SK-N-SH treated with all-trans-retinoic acid at 6 μM for 48 hours (cell line): ENCODE results near the gene EXOSC2.

Source experiments
- ATAC-seq: fragments of 200-7000 bp; cut with Tn5 transposase; 3 replicates; pipeline ENCODE4 v1.9.1; 2020; ENCODE audit warnings: mild to moderate bottlenecking, moderate library complexity
- ARNTL ChIP-seq: fragments of 450-650 bp; formaldehyde crosslinking; IDR thresholded peaks from 2 replicates; pipeline ENCODE4 v1.5.0; 2020; ENCODE audit warnings: low read depth, mild to moderate bottlenecking, moderate library complexity, borderline replicate concordance
- BACH2 ChIP-seq: fragments of 250-450 bp; sonication (Bioruptor Pico); IDR thresholded peaks from 2 replicates; pipeline ENCODE4 v1.9.0; 2021; ENCODE audit warnings: mild to moderate bottlenecking, borderline replicate concordance
- CSDC2 ChIP-seq: fragments of 250-450 bp; sonication (Bioruptor Pico); IDR thresholded peaks from 2 replicates; pipeline ENCODE4 v1.5.0; 2020; ENCODE audit warnings: mild to moderate bottlenecking, moderate library complexity
- ESRRG ChIP-seq: fragments of 250-450 bp; sonication (Bioruptor Pico); IDR thresholded peaks from 2 replicates; pipeline ENCODE4 v1.6.1; 2021; ENCODE audit warnings: mild to moderate bottlenecking
- GLIS3 ChIP-seq: fragments of 250-450 bp; sonication (Bioruptor Pico); IDR thresholded peaks from 2 replicates; pipeline ENCODE4 v1.5.0; 2020; ENCODE audit warnings: mild to moderate bottlenecking, moderate library complexity
- ISL1 ChIP-seq: fragments of 250-450 bp; sonication (Bioruptor Pico); IDR thresholded peaks from 2 replicates; pipeline ENCODE4 v2.1.2; 2022; ENCODE audit warnings: mild to moderate bottlenecking, moderate library complexity
- OSR1 ChIP-seq: fragments of 250-450 bp; sonication (Bioruptor Pico); IDR thresholded peaks from 2 replicates; pipeline ENCODE4 v1.8.0; 2022; ENCODE audit warnings: moderate library complexity, mild to moderate bottlenecking, inconsistent platforms
- PATZ1 ChIP-seq: fragments of 250-450 bp; sonication (Bioruptor Pico); IDR thresholded peaks from 2 replicates; pipeline ENCODE4 v1.8.0; 2020; ENCODE audit warnings: mild to moderate bottlenecking, moderate library complexity, borderline replicate concordance
- POU6F1 ChIP-seq: fragments of 250-450 bp; sonication (Bioruptor Pico); IDR thresholded peaks from 2 replicates; pipeline ENCODE4 v1.8.0; 2021; ENCODE audit warnings: low read depth, mild to moderate bottlenecking, moderate library complexity, borderline replicate concordance
- PPARA ChIP-seq: fragments of 250-450 bp; sonication (Bioruptor Pico); IDR thresholded peaks from 2 replicates; pipeline ENCODE4 v1.5.0; 2020; ENCODE audit warnings: mild to moderate bottlenecking, borderline replicate concordance
- RARB ChIP-seq: fragments of 250-450 bp; sonication (Bioruptor Pico); IDR thresholded peaks from 2 replicates; pipeline ENCODE4 v1.8.0; 2021; ENCODE audit warnings: mild to moderate bottlenecking, moderate library complexity
- TOX ChIP-seq: fragments of 250-450 bp; sonication (Bioruptor Pico); IDR thresholded peaks from 2 replicates; pipeline ENCODE4 v1.8.0; 2021; ENCODE audit warnings: mild to moderate bottlenecking, moderate library complexity, borderline replicate concordance
- TSHZ2 ChIP-seq: fragments of 250-450 bp; sonication (Bioruptor Pico); IDR thresholded peaks from 2 replicates; pipeline ENCODE4 v1.5.0; 2020; ENCODE audit warnings: mild to moderate bottlenecking, moderate library complexity
- ZC3H10 ChIP-seq: fragments of 250-450 bp; sonication (Bioruptor Pico); IDR thresholded peaks from 2 replicates; pipeline ENCODE4 v1.5.1; 2021; ENCODE audit warnings: mild to moderate bottlenecking, moderate library complexity
- ZFP3 ChIP-seq: fragments of 250-450 bp; sonication (Bioruptor Pico); IDR thresholded peaks from 2 replicates; pipeline ENCODE4 v1.5.0; 2020; ENCODE audit warnings: mild to moderate bottlenecking, moderate library complexity
- ZFP30 ChIP-seq: fragments of 450-650 bp; formaldehyde crosslinking; IDR thresholded peaks from 2 replicates; pipeline ENCODE4 v1.5.0; 2022; ENCODE audit warnings: mild to moderate bottlenecking, moderate library complexity
- ZNF565 ChIP-seq: fragments of 450-650 bp; formaldehyde crosslinking; conservative IDR thresholded peaks from 2 replicates; pipeline ENCODE4 v1.5.0; 2020; ENCODE audit warnings: low read depth, mild to moderate bottlenecking, moderate library complexity
- ZNF8 ChIP-seq: fragments of 450-650 bp; formaldehyde crosslinking; IDR thresholded peaks from 2 replicates; pipeline ENCODE4 v1.5.0; 2020; ENCODE audit warnings: mild to moderate bottlenecking, moderate library complexity
- TF ChIP-seq, protein P1 (sequence below): fragments of 250-450 bp; sonication (Bioruptor Pico); IDR thresholded peaks from 2 replicates; pipeline ENCODE4 v1.5.1; 2020; ENCODE audit warnings: low read depth, mild to moderate bottlenecking, moderate library complexity

EXOSC2 gene

GRCh38 chr9:130743656-130744055 is 50.1 kb downstream of the EXOSC2 start:
- ATAC-seq, result no peak
- no peak for TF ChIP-seq ZFP3 (CRISPR knock-in tag)

- ATAC-seq, result peak; percentile 38; the same call in 1 of the 3 replicates
- TF ChIP-seq ZNF8 (CRISPR knock-in tag), result no peak
- TF ChIP-seq ESRRG, result no peak
- no peak for TF ChIP-seq OSR1 (CRISPR knock-in tag)
- TF ChIP-seq CSDC2, result no peak
- TF ChIP-seq TOX (CRISPR knock-in tag), result no peak
- no peak for TF ChIP-seq ZNF565 (CRISPR knock-in tag)
- no peak for TF ChIP-seq ZC3H10 (CRISPR knock-in tag)
These were observed 51.7 kb downstream of the EXOSC2 start for GRCh38 chr9:130745210-130745800.

DNA sequence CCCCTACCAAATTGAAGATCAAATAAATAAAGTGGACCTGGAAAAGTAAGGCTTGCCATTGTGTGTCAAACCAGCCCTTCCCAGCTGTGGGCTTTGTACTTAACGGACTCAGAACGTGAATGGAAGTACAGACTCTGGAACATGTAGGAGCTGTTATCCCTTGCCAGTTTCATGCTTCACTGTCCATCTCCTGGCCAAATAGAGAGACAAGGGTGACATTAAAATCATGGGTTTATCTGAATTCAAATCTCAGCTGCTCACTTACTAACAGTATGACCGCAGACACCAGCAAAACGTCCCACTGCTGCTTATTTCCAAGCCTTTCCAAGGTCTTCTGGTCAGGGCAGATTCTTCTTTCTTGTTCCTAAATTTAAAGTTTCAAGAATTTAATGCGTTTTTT is 52.2 kb downstream of the EXOSC2 start:
- ATAC-seq, result no peak
- no peak for TF ChIP-seq ZFP30 (CRISPR knock-in tag)
- no peak for TF ChIP-seq PATZ1
- TF ChIP-seq GLIS3 (CRISPR knock-in tag), result no peak
- TF ChIP-seq ISL1 (CRISPR knock-in tag), result no peak
- TF ChIP-seq RARB (CRISPR knock-in tag), result no peak
- TF ChIP-seq ZC3H10 (CRISPR knock-in tag), result no peak
- TF ChIP-seq POU6F1, result no peak
- TF ChIP-seq ZNF8 (CRISPR knock-in tag), result no peak
- TF ChIP-seq, protein P1, sequence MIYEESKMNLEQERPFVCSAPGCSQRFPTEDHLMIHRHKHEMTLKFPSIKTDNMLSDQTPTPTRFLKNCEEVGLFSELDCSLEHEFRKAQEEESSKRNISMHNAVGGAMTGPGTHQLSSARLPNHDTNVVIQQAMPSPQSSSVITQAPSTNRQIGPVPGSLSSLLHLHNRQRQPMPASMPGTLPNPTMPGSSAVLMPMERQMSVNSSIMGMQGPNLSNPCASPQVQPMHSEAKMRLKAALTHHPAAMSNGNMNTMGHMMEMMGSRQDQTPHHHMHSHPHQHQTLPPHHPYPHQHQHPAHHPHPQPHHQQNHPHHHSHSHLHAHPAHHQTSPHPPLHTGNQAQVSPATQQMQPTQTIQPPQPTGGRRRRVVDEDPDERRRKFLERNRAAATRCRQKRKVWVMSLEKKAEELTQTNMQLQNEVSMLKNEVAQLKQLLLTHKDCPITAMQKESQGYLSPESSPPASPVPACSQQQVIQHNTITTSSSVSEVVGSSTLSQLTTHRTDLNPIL (CRISPR knock-in tag), result no peak
- TF ChIP-seq OSR1 (CRISPR knock-in tag), result no peak
- TF ChIP-seq TSHZ2, result no peak
- TF ChIP-seq BACH2 (CRISPR knock-in tag), result no peak

GRCh38 chr9:130746434-130747212 is 53.0 kb downstream of the EXOSC2 start:
- no peak for ATAC-seq
- TF ChIP-seq PPARA, result no peak

GRCh38 chr9:130751631-130752355 is 58.2 kb downstream of the EXOSC2 start:
- ATAC-seq, result no peak
- no peak for TF ChIP-seq ESRRG
- no peak for TF ChIP-seq TOX (CRISPR knock-in tag)
- TF ChIP-seq, protein P1 (CRISPR knock-in tag), result no peak
- no peak for TF ChIP-seq PATZ1
- TF ChIP-seq ARNTL, result no peak
